Erythroblast (primary cell): ENCODE data around the gene RPL10.

Experiments
- GATA1 ChIP-seq: IDR thresholded peaks from 2 replicates; pipeline ENCODE4 v1.6.1; 2011; ENCODE audit warnings: low read depth, mild to moderate bottlenecking, control low read depth, low read length, moderate library complexity
- POLR2A ChIP-seq: IDR thresholded peaks from 2 replicates; pipeline ENCODE4 v1.6.1; 2011; ENCODE audit warnings: mild to moderate bottlenecking, low read length

DNA sequence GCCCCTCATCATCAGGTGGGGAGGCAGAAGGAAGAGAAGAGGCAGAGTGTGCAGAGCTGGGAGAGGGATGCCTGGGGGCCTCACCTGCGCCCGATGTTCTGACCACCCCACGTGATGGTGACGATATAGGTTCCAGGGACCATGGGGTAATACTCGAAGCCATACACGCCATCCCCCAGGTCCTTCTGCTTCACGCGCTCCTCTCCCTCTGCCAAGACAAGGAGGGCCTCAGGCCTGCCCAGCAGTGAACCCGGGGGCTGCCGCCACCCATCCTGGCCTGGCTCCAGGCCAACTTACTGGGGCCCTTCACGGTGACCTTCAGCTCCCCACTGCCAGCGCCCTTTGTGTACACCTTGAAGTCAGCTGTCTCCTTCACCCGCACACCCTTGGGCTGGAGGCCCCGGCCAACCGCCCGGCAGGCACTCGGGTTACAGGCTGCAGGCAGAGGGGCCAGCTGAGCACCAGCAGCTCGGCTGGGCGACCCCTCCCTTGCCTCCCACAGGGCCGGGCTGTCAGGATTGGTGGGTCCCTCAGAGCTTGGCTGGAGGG lies 33.1 kb upstream of the RPL10 start:
- TF ChIP-seq POLR2A (no peak), GATA1 (no peak)
